Lung (tissue), 12 donors: Measurements from ENCODE around the gene GPC6. TPM values are rescaled to one million over a fixed set of nuclear protein-coding genes. Genes with fewer than 3 reads are reported as not detected.

Source experiments
- ATAC-seq: fragments of 200-7000 bp; cut with Tn5 transposase; one replicate; pipeline ENCODE4 v1.9.1; 2020; ENCODE audit warnings: moderate number of reproducible peaks; ENCODE audit not compliant: insufficient read depth, low FRiP score
- DNase-seq, 3 donors: peaks; one replicate each; pipeline ENCODE4 v3.0.0-alpha.2; 2013 to 2017
- H3K27ac ChIP-seq, 2 donors: one replicate each; pipeline ENCODE4 v1.5.1; 2013; ENCODE audit warnings: mild to moderate bottlenecking in 2 of 2, moderate library complexity in 2 of 2, control low read depth in 1 of 2, inconsistent platforms in 1 of 2, low read depth in 1 of 2, low read length in 1 of 2
- H3K27me3 ChIP-seq, 3 donors: one replicate each; pipeline ENCODE4 v1.5.1; 2013; ENCODE audit warnings: low read length in 2 of 3; ENCODE audit not compliant: control insufficient read depth in 3 of 3, insufficient read depth in 3 of 3
- H3K36me3 ChIP-seq, 4 donors: one replicate each; pipeline ENCODE4 v1.5.1; 2013; ENCODE audit warnings: low read length in 4 of 4, mild to moderate bottlenecking in 1 of 4, moderate library complexity in 1 of 4; ENCODE audit not compliant: control insufficient read depth in 4 of 4, insufficient read depth in 4 of 4
- H3K4me1 ChIP-seq, 5 donors: one replicate each; pipeline ENCODE4 v1.5.1; 2013; ENCODE audit warnings: low read length in 5 of 5, mild to moderate bottlenecking in 2 of 5, moderate library complexity in 1 of 5; ENCODE audit not compliant: control insufficient read depth in 5 of 5, insufficient read depth in 5 of 5
- H3K4me3 ChIP-seq: one replicate; pipeline ENCODE4 v1.5.1; 2013; ENCODE audit warnings: mild to moderate bottlenecking, control low read depth, moderate library complexity
- H3K9ac ChIP-seq, 2 donors: one replicate each; pipeline ENCODE4 v1.5.1; 2013; ENCODE audit warnings: low read length in 2 of 2, control low read depth in 1 of 2; ENCODE audit not compliant: insufficient read depth in 1 of 2
- H3K9me3 ChIP-seq, 4 donors: one replicate each; pipeline ENCODE4 v1.5.1; 2013; ENCODE audit warnings: low read length in 3 of 4, mild to moderate bottlenecking in 1 of 4, moderate library complexity in 1 of 4; ENCODE audit not compliant: control insufficient read depth in 4 of 4, insufficient read depth in 3 of 4
- WGBS, 2 donors: extraction: QIAGEN DNeasy Blood & Tissue Kit; methylation state at CpG; one replicate each; pipeline ENCODE4 v1.1.7; 2013; 5-methylcytosine and 5-hydroxymethylcytosine counted together
- polyA plus RNA-seq, 2 donors: library from polyadenylated mRNA; stranded (reverse); fragments of 200-250 nt; gene quantifications; one replicate each; pipeline ENCODE4 v1.2.1, GENCODE V29; 2013
- total RNA-seq, 2 donors: library from RNA; depleted of rRNA in 1 of 2; stranded (reverse); fragments of >200 nt in 1 of 2; gene quantifications; one replicate each; pipeline ENCODE4 v1.2.1, GENCODE V29; 2014 to 2021
- TF ChIP-seq, protein P1 (sequence below): IDR thresholded peaks from 2 replicates; pipeline ENCODE4 v1.5.1; 2012; ENCODE audit warnings: mild to moderate bottlenecking; ENCODE audit errors: control extremely low read depth, extremely low read depth
- donor health status: control.
- donor health status: control.
- donor health status: Bipolar disorder and iron deficiency.
- donor health status: healthy.
- donor health status: DM: yes; HTN: yes; CAD: no.

Gene GPC6
- total and polyA plus RNA-seq, 4 donors, result 0.45 to 31.4 (median 4.8) TPM

DNA sequence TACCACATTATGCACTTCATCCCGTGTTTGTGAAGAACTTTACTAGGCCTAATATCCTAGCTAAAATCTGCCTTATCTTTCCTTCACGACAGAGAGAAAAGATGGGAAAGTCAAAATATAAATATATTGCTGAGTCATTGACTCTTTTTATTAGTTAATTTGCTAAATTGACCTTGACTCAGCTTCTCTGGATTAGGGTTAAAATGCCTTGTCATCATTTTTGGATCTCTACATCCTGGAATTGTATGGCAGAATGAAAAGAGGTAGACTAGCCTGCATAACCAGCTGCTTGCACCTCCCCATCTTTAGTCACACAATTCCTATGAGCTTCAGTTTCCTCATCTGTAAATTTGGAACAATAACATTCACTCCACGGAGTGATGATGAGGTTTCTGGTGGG lies 972.5 kb downstream of the GPC6 start:
- TF ChIP-seq, protein P1, sequence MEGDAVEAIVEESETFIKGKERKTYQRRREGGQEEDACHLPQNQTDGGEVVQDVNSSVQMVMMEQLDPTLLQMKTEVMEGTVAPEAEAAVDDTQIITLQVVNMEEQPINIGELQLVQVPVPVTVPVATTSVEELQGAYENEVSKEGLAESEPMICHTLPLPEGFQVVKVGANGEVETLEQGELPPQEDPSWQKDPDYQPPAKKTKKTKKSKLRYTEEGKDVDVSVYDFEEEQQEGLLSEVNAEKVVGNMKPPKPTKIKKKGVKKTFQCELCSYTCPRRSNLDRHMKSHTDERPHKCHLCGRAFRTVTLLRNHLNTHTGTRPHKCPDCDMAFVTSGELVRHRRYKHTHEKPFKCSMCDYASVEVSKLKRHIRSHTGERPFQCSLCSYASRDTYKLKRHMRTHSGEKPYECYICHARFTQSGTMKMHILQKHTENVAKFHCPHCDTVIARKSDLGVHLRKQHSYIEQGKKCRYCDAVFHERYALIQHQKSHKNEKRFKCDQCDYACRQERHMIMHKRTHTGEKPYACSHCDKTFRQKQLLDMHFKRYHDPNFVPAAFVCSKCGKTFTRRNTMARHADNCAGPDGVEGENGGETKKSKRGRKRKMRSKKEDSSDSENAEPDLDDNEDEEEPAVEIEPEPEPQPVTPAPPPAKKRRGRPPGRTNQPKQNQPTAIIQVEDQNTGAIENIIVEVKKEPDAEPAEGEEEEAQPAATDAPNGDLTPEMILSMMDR, result no peak
- DNase-seq (no peak), ATAC-seq (no peak)
- H3K27ac ChIP-seq, result no peak overlapping the region
- H3K9me3 ChIP-seq, result no peaks in the 10 kb centered on the region
- H3K9ac ChIP-seq, result no peak overlapping the region
- H3K36me3 ChIP-seq, result no peaks in the 10 kb centered on the region
- H3K4me3 ChIP-seq, result no peak overlapping the region
- no peaks in the 10 kb centered on the region for H3K27me3 ChIP-seq
- 75 to 76% methylated on average over 3 of the region's 3 CpGs for WGBS, 2 donors
- no peaks in the 10 kb centered on the region for H3K4me1 ChIP-seq

DNA sequence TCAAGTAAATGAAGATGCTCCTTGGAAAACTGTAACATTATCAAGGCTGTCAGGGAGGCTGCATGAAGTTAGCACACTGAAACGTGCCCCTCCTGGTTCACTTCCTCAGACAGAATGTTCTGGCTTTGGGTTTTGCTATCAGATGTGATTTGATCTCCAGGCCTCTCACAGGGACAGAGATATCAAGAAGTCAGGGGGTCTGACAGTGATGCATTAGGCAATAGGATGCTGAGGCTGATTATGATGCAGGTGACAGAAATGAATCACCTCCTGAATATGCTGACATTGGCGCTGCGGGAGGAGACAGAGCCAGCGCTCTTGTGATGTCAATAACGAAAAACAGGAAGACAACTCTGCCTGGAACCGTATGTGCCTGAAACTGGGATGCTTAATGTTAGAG lies 974.4 kb downstream of the GPC6 start:
- WGBS, 2 donors, result 88 to 89% methylated on average over 6 of the region's 6 CpGs
- TF ChIP-seq, protein P1, result no peak
- no peaks in the 10 kb centered on the region for H3K9me3 ChIP-seq

DNA sequence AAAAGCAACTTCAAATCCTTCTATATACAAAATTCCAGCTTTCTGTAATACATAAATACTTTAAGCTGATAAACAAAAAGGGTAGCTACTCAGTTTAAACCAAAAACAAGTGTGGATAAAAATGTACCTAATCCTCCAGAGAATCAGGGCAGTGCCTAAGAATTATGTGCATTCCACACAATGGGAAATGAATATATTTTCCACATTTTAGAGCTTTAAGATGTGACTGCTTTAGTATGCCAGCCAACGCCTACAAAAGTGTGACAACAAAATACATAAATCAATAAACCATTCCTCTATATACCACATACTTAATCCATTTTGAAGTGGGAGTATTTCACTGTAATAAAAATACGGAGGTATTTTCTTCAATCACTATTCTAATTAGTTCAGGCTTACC lies 977.6 kb downstream of the GPC6 start:
- Histone ChIP-seq H3K9me3 (no peaks in the 10 kb centered on the region), H3K27ac (no peak overlapping the region), H3K4me1 (no peaks in the 10 kb centered on the region), H3K4me3 (no peak overlapping the region), H3K9ac (no peak overlapping the region), H3K27me3 (no peaks in the 10 kb centered on the region), H3K36me3 (no peaks in the 10 kb centered on the region)
- 88 to 90% methylated on average over 2 of the region's 2 CpGs for WGBS, 2 donors
- TF ChIP-seq, protein P1, result no peak
- DNase-seq, result no peak
- no peak for ATAC-seq

More for the DNA sequence above, 974.4 kb downstream of the GPC6 start:
- no peaks in the 10 kb centered on the region for H3K27me3 ChIP-seq
- DNase-seq, result no peak
- no peaks in the 10 kb centered on the region for H3K36me3 ChIP-seq
- H3K27ac ChIP-seq, result no peak overlapping the region
- no peak overlapping the region for H3K9ac ChIP-seq
- no peak overlapping the region for H3K4me3 ChIP-seq
- no peak for ATAC-seq
- no peaks in the 10 kb centered on the region for H3K4me1 ChIP-seq

DNA sequence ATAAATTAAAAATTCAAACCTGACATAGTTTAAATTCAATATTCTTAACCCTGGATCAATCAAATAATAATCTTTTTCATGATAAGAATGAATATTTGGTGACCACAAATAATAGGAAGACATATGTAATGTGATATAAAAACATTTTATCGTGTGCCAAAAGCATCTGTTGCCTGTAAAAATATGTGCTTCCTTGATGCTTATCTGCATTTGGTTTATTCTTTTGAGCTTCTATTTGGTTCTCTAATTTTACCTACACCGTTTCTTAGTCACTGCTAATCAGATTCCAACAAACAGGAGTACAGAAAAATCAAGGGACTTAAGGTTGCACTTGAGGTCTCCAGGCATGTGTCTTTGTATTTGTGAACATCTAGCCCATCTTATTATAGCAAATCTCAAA lies 978.3 kb downstream of the GPC6 start:
- whole genome bisulfite sequencing, 2 donors, result 25 to 48% methylated on average over 2 of the region's 2 CpGs
- TF ChIP-seq, protein P1, result no peak
- no peak for ATAC-seq

More for the DNA sequence above, 978.3 kb downstream of the GPC6 start:
- Histone ChIP-seq H3K4me1 (no peaks in the 10 kb centered on the region), H3K36me3 (no peaks in the 10 kb centered on the region), H3K27me3 (no peaks in the 10 kb centered on the region), H3K9ac (no peak overlapping the region), H3K4me3 (no peak overlapping the region), H3K27ac (no peak overlapping the region), H3K9me3 (no peaks in the 10 kb centered on the region)
- no peak for DNase-seq
